HG02610 (cell line): ENCODE measurements around the gene F2RL3.
"Not testable (repeated sequence)": the region's sequence is repeated elsewhere in the genome, so short reads cannot be mapped to it uniquely, and the experiment has no call there.

Experiments
- ATAC-seq: cut with Tn5 transposase; IDR thresholded peaks from one replicate; pipeline ENCODE4 v1.9.1; 2021; ENCODE audit warnings: mild to moderate bottlenecking, moderate library complexity; ENCODE audit not compliant: unreplicated experiment

Gene F2RL3

DNA sequence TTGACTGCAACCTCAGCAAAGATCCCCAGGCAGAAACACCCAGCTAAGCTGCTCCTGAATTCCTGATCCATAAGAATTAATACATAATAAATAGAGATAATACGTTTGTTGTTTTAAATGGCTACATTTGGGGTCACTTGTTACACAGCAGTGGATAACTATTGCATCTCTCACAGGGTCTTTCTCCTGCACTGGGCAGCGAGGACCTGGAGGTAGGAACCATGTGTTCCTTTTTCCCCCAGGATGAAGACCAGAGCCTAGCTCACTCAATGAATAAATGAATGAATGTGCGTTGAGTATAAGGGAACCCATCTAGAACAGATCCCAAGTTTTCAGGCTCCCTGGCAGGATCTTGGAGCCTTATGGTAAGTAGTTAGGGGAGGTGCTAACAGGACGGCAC lies 30.7 kb downstream of the F2RL3 start:
- no peak for ATAC-seq

DNA sequence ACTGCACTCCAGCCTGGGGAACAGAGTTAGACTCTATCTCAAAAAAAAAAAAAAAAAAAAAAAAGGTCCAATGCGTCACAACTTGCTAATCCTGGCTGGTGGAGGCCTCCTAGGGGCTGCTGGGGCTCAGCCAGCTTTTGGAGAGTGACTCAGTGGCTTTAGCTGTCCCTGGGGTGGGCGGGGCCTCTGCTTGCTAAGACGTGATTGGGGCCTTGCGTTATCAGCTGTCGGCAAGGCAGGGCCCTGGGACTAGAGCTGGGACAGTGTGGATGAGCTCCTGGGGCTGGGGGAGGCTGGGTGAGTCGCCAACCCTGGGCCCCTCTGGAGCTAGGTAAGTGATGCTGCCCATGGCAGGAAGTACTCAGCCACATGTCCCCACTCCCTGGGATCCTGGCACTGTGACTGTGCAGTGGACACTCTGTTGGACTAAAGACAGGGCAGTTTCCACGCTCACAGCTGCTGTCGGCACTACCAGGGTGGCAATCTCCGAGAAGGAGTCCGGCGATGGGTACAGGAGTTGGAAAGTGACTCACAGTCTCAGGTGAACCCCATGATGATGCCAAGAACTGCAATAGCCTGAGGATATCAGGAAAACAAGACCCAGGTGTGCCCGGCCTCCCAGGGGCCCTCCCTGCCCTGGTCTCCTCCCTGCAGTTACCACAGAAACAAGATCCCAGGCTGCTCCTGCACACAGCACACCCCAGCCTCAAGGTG lies 32.2 kb downstream of the F2RL3 start:
- no peak for ATAC-seq

DNA sequence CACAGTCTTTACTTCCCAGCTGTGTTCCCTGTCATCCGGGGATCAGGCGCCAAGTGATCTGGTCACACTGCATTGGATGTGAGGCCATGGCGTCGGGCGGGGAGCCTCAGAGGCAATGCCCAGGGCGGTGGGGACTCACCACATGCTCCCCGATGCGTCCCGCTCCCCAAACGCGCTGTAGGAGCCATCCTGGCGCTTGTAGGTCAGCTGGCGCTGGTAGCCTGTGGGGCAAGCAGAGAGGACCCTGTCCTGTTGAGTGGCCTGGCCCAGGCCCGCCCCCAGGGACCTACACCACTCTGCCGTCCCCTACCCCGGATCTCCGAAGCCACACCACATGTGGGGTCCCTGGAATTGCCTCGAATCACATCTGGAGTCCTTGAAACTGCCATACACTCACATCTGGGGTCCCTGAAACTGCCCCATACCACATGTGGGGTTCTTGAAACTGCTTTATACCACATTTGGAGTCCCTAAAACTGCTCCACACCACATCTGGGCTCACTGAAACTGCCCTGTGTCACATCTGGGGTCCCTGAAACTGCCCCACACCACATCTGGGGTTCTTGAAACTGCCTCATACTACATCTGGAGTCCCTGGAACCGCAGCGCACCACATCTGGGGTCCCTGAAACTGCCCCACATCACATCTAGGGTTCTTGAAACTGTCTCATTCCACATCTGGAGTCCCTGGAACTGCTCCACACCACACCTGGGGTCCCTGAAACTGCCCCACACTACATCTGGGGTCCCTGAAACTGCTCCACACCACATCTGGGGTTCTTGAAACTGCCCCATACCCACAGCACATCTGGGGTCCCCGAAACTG lies 33.2 kb downstream of the F2RL3 start:
- no peak for ATAC-seq

DNA sequence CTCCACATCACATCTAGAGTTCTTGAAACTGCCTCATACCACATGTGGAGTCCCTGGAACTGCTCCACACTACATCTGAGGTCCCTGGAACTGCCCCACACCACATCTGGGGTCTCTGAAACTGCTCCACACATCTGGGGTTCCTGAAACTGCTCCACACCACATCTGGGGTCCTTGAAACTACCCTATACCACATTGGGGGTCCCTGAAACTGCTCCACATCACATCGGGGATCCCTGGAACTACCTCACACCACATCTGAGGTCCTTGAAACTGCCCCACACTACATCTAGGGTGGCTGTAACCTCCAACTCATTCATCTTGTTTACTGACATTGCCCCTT lies 33.8 kb downstream of the F2RL3 start:
- no peak for ATAC-seq

DNA sequence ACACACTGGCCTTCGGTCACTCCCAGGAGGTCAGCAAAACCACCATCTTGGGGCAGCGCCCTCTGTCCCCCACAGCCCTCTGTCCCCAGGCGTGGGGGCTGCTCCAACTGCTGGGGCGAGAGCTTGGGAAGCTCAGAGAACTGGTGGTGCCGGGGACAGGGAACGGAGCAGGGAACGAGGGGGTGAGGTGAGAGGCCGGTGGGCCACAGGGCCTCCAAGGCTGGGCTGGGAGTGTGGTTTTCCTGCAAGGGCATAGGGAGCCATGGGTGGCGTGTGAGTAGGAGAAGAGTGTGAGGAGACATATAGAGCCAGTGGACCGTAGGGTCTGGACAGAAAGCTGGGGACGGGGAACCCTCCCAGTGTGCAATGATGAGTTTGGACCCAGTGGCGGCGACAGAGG lies 34.1 kb downstream of the F2RL3 start:
- ATAC-seq: no peak

DNA sequence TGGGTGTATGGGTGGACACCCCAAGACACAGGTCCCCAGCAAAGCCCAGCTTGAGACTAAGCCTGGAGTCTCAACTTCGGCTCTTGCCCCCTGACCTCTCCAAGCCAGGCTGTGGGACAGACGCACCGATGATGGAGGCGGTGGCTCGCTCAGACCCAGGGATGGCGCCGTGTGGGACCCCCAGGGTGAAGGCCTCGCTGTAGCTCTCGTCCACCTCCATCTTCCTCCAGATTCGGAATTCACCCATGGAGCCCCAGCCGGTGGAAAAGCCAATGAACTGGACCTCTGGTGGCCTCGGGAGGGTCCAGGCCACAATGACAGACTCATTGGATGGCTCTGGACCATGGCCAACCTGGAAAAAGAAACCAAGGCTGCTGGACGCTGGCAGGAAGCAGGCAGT lies 39.1 kb downstream of the F2RL3 start:
- no peak for ATAC-seq

DNA sequence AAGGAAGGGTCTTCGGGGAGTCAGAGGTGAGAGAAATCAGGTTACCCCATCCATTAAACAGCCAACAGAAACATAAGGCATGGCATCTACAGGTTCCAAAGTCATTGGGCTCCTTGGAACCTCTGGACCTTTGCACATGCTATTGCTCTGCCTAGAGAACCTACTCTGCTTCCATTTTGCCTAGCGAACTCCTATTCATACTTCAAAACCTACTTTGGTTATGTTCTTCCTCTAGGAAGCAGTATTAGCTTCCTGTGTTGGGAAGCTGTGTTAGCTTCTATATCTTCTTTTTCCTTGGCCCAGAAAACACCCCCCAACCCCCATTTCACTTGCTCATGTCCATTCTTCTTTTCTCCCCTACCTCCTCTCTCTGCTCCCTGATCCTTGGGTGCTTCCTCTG lies 39.6 kb downstream of the F2RL3 start:
- no peak for ATAC-seq

DNA sequence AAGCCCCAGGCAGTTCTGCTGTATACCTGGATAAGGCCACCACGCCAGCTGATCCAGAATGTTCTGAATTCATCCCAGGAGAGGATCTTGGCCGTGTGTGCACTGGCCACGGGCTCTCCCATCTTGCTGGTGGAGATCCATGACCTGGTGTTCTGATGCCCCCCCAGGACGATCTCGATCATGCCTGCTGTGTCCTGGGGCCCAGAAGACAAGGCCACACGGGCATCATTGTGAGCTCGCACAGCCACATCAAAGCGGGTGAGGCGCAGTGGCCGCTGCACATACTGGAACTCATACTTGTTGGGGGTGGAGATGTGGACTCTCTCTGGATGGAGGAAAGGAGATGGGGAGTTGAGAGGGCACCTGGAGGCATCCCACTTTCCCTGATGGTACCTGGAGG lies 40.1 kb downstream of the F2RL3 start:
- ATAC-seq: no peak

DNA sequence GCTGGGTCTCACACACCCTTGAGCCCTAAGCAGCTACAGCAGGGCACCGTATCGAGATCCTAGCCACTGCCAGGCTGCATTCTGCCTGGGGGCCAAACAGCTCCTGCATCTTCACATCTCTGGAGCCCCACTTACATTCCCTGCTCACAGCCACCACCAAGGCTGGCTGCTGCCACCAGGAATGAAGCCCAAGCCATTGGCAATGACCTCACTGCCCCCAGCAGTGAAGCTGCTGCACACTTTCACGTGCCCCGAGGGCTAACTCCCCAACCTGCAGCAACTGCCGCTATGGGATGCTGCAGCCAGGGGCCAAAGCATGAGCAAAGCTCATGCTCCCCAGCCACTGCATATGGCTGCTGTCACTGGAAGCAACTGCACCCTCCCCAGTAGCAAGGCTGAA lies 42.0 kb downstream of the F2RL3 start:
- no peak for ATAC-seq

DNA sequence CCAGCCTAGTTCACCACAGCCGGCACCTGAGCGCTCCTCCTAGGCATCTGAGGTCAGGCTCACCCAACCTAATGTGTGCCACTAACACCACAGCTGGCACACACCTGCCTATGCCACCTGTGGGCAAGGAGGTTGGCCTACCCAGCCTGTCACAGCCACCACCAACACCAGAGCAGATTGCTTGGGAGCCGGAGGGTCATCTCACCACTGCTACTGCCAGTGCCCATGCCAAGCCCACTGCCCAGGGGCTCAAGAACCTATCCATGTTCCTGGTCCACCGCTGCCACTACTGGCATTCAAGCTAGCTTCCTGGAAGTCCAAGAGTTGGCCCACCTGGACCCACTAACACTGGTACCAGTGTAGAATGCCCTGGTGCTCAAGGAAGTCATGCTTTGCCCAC lies 42.5 kb downstream of the F2RL3 start:
- no peak for ATAC-seq

DNA sequence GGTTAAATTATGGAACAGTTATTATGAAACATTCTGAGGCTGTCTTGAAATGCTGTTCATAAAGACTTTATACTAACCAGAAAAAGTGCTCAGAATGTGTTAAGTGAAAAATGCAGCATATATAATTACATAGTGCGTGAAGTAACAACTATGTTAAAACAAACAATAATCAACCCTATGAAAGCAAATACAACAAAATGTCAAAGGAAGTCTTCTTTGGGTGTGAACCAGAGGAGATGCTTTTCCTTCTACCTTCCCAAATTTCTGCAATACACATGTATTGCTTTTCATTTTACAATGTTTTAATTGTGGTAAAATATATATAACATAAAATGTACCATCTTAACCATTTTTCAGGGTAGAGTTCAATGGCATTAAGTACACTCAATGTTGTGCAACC lies 45.7 kb downstream of the F2RL3 start:
- no peak for ATAC-seq

DNA sequence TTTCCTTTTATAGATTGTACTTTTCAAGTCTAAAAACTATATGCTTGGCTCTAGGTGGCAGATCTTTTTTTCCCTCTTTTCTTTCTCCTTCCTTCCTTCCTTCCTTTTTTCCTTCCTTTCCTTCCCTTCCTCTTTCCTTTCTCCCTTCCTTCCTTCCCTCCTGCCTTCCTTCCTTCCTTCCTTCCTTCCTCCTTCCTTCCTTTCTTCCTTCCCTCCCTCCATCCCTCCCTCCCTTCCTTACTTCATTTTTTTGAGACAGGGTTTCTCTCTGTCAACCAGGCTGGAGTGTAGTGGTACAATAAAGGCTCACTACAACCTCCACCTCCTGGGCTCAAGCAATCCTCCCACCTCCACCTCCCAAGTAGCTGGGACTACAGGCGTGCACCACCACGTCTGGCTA lies 48.1 kb downstream of the F2RL3 start:
- no peak for ATAC-seq

DNA sequence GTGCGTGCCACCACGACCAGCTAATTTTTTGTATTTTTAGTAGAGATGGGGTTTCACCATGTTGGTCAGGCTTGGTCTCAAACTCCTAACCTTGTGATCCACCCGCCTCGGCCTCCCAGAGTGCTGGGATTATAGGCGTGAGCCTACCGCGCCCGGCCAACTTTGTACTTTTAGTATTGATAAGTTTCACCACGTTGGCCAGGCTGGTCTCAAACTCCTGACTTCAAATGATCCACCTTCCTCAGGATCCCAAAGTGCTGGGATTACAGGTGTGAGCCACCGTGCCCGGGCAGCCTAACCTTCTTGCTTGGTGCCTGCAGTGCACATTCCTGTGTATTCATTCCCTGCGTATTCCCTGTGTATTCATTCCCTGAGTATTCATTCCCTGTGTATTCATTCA lies 49.0 kb downstream of the F2RL3 start:
- not testable (repeated sequence) for ATAC-seq

DNA sequence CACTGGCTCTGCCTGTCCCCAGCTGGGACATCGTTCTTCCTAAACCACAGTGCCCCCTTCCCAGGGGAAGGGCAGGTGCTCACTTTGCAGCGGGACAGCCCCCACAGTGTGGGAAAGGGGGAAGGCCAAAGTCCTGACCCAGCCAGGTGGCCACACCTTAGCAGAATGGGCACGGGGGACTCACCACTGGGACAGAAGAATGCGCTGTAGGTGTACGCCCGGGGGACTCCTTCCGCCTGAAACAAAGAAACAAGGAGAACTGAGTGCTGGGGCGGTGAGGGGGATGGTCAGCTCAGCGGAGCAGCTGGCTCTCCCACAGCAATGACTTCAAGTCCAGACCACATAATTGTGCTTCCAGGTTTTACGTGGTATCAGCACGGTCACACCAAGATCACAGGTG lies 49.4 kb downstream of the F2RL3 start:
- no peak for ATAC-seq

DNA sequence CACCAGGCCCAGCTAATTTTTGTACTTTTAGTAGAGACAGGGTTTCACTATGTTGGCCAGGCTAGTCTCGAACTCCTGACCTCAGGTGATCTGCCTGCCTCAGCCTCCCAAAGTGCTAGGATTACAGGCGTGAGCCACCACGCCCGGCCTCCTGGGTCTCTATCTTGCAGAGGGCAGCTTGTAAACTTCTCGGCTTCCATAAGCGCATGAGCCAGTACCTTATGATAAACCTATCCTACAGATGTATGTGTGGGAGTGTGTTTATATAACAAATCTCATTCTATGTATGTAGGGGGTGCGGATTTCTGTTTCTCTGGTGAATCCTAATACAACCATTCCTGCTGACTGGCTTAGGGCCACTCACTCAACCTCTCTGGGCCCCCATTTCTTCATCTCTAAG lies 51.3 kb downstream of the F2RL3 start:
- not testable (repeated sequence) for ATAC-seq

DNA sequence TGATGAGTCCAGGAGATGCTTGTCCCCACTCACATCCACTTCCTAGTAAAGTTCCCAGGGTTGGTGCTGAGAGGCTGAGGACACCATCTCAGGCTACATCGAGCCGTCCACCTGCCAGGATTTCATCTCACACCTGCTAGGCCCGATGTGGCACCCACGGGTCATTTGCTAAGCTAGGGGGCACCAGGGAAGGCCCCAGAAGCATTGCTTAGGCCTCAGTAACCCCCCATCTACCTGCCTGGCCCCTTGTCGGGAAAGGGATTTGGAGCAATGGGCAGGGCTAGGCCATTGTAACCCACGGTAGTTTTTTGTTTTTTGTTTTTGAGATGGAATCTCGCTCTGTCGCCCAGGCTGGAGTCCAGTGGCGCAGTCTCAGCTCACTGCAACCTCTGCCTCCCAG lies 51.8 kb downstream of the F2RL3 start:
- ATAC-seq: no peak
